ENCODE data around the gene UQCRFS1. TPM values are rescaled to one million over a fixed set of nuclear protein-coding genes. Genes with fewer than 3 reads are reported as not detected.
"Not testable (repeated sequence)": the region's sequence is repeated elsewhere in the genome, so short reads cannot be mapped to it uniquely, and the experiment has no call there.

UQCRFS1 gene
- total and polyA plus RNA-seq, 9 donors: 19.3 to 37.7 (median 23.8) TPM

DNA sequence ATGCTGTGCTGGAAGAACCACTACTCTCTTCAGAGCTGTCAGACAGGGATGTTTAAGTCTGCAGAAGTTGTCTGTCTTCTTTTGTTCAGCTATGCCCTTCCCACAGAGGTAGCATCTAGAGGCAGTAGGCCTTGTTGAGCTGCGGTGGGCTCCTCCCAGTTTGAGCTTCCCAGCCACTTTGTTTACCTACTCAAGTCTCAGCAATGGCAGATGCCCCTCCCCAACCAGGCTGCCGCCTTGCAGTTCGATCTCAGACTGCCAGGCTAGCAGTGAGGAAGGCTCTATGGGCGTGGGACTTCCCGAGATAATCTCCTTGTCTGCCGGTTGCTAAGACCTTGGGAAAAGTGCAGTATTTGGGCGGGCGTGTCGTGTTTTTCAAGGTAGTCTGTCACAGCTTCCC is 42.1 kb upstream of the UQCRFS1 start:
- H3K4me3 ChIP-seq: no peak overlapping the region
- H3K9me3 ChIP-seq: no peaks in the 10 kb centered on the region
- no peaks in the 10 kb centered on the region for H3K4me1 ChIP-seq (ENCODE audit: insufficient read depth)
- no peaks in the 10 kb centered on the region for H3K36me3 ChIP-seq
- no peak overlapping the region for H3K27ac ChIP-seq
- no peaks in the 10 kb centered on the region for H3K27me3 ChIP-seq
- TF ChIP-seq, protein P1, sequence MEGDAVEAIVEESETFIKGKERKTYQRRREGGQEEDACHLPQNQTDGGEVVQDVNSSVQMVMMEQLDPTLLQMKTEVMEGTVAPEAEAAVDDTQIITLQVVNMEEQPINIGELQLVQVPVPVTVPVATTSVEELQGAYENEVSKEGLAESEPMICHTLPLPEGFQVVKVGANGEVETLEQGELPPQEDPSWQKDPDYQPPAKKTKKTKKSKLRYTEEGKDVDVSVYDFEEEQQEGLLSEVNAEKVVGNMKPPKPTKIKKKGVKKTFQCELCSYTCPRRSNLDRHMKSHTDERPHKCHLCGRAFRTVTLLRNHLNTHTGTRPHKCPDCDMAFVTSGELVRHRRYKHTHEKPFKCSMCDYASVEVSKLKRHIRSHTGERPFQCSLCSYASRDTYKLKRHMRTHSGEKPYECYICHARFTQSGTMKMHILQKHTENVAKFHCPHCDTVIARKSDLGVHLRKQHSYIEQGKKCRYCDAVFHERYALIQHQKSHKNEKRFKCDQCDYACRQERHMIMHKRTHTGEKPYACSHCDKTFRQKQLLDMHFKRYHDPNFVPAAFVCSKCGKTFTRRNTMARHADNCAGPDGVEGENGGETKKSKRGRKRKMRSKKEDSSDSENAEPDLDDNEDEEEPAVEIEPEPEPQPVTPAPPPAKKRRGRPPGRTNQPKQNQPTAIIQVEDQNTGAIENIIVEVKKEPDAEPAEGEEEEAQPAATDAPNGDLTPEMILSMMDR (IDR thresholded peaks at IDR 0.05): no peak
- TF ChIP-seq EP300 (IDR thresholded peaks at IDR 0.05) (no peak), POLR2A (IDR thresholded peaks at IDR 0.05) (no peak)
- intact Hi-C loops (cut with DNase I): no loop called here
- no peak for DNase-seq
- 63 to 85% (median 77%) methylated on average over 9 of the region's 9 CpGs for WGBS, 3 donors

DNA sequence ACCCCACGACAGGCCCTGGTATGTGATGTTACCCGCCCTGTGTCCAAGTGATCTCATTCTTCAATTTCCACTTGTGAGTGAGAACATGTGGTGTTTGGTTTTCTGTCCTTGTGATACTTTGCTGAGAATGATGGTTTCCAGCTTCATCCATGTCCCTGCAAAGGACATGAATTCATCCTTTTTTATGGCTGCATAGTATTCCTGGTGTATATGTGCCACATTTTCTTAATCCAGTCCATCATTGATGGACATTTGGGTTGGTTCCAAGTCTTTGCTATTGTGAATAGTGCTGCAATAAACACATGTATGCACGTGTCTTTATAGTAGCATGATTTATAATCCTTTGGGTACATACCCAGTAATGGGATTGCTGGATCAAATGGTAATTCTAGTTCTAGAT is 36.8 kb upstream of the UQCRFS1 start:
- H3K4me3 ChIP-seq; H3K27ac ChIP-seq; DNase-seq; H3K4me1 ChIP-seq (ENCODE audit: insufficient read depth); H3K36me3 ChIP-seq; H3K27me3 ChIP-seq; H3K9me3 ChIP-seq; intact Hi-C loops (cut with DNase I): not testable (repeated sequence)
- 70 to 84% (median 78%) methylated on average over 3 of the region's 3 CpGs for WGBS, 3 donors

DNA sequence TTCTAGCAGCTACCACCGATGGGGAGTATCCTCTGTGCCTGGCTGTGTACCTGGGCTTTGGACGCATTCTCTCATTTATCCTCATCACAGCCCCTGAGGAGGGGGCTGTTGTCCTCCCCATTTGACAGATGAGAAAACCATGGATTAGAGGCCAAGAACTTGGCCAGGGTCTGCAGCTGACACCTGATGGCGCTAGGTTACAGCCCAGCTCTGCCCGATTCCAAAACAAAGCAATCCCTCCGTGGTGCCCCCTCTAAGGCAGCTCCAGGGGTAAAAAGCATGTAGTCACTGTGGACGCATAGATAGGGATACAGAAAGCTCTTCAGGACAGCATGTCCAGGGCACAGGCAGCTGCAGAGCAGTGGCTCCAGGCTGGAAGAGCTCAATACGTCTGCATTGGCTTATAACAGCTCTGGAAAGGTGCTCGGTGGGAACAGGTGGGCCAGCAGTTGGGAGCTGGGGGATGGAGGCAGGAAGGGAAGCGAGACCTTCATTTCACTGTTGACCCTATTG is 35.4 kb upstream of the UQCRFS1 start:
- H3K4me1 ChIP-seq (ENCODE audit: insufficient read depth): no peaks in the 10 kb centered on the region
- no peaks in the 10 kb centered on the region for H3K27me3 ChIP-seq
- no peaks in the 10 kb centered on the region for H3K9me3 ChIP-seq
- 42 to 50% (median 47%) methylated on average over 9 of the region's 9 CpGs for WGBS, 3 donors
- no peak overlapping the region for H3K27ac ChIP-seq
- TF ChIP-seq POLR2A (IDR thresholded peaks at IDR 0.05): no peak
- TF ChIP-seq EP300 (IDR thresholded peaks at IDR 0.05): no peak
- TF ChIP-seq, protein P1 (IDR thresholded peaks at IDR 0.05): no peak
- no peak overlapping the region for H3K4me3 ChIP-seq
- DNase-seq: no peak
- intact Hi-C loops (cut with DNase I): no loop called here
- no peaks in the 10 kb centered on the region for H3K36me3 ChIP-seq

DNA sequence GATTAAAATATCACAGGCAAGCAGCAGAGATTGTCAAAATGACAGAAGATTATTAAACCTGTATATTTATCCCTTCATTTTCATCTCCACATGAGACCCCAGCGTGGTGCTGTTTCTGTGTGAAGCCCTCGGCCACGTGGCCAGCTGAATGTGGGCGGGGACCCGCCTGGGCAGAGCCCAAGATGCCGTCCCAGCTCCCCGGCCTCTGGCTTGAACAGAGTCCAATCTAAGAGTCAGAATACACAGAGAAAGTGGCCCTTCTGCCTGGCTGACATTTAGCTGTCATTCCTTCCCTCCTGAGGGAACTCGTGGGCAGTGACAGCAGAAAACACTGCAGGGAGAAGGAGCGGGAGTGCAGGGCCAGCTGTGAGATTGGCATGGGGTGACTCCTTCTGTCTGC is 34.9 kb upstream of the UQCRFS1 start:
- Histone ChIP-seq H3K9me3 (no peaks in the 10 kb centered on the region), H3K27ac (no peak overlapping the region), H3K27me3 (no peaks in the 10 kb centered on the region), H3K4me1 (ENCODE audit: insufficient read depth) (no peaks in the 10 kb centered on the region), H3K4me3 (no peak overlapping the region), H3K36me3 (no peaks in the 10 kb centered on the region)
- TF ChIP-seq EP300 (IDR thresholded peaks at IDR 0.05) (no peak), POLR2A (IDR thresholded peaks at IDR 0.05) (no peak)
- TF ChIP-seq, protein P1 (IDR thresholded peaks at IDR 0.05): no peak
- DNase-seq: no peak
- intact Hi-C loops (cut with DNase I): no loop called here
- 2 to 8% (median 4%) methylated on average over 9 of the region's 9 CpGs for WGBS, 3 donors

DNA sequence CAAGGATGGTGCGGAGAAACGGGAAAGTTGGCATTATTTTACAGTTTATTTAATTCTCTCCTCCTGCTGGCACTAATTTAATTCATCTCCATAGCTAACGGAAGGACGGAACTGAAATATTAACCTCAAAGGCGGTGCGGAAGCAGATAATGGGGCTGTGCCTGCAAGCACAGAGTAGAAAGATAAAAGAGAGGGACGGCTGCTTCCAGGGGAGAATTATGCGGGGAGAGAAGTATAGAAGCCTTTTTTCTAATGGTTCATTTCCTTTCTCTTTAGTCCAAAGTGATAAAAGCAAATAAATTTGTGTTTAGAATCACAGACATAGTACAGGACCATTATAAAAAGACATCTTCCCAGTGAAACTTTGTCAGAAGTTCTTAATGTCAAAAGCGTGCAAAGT is 34.5 kb upstream of the UQCRFS1 start:
- TF ChIP-seq POLR2A (IDR thresholded peaks at IDR 0.05) (no peak), EP300 (IDR thresholded peaks at IDR 0.05) (no peak)
- TF ChIP-seq, protein P1 (IDR thresholded peaks at IDR 0.05): no peak
- intact Hi-C loops (cut with DNase I): no loop called here
- WGBS, 3 donors: 22 to 25% (median 25%) methylated on average over 9 of the region's 9 CpGs

More for the DNA sequence above, 34.5 kb upstream of the UQCRFS1 start:
- Histone ChIP-seq H3K4me1 (ENCODE audit: insufficient read depth) (no peaks in the 10 kb centered on the region), H3K27ac (no peak overlapping the region), H3K9me3 (no peaks in the 10 kb centered on the region), H3K36me3 (no peaks in the 10 kb centered on the region), H3K4me3 (no peak overlapping the region), H3K27me3 (no peaks in the 10 kb centered on the region)
- DNase-seq: no peak

Measured in ovary (tissue), 9 donors.